ENCODE results near the gene CREB3L1.

Gene CREB3L1, protein sequence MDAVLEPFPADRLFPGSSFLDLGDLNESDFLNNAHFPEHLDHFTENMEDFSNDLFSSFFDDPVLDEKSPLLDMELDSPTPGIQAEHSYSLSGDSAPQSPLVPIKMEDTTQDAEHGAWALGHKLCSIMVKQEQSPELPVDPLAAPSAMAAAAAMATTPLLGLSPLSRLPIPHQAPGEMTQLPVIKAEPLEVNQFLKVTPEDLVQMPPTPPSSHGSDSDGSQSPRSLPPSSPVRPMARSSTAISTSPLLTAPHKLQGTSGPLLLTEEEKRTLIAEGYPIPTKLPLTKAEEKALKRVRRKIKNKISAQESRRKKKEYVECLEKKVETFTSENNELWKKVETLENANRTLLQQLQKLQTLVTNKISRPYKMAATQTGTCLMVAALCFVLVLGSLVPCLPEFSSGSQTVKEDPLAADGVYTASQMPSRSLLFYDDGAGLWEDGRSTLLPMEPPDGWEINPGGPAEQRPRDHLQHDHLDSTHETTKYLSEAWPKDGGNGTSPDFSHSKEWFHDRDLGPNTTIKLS

DNA sequence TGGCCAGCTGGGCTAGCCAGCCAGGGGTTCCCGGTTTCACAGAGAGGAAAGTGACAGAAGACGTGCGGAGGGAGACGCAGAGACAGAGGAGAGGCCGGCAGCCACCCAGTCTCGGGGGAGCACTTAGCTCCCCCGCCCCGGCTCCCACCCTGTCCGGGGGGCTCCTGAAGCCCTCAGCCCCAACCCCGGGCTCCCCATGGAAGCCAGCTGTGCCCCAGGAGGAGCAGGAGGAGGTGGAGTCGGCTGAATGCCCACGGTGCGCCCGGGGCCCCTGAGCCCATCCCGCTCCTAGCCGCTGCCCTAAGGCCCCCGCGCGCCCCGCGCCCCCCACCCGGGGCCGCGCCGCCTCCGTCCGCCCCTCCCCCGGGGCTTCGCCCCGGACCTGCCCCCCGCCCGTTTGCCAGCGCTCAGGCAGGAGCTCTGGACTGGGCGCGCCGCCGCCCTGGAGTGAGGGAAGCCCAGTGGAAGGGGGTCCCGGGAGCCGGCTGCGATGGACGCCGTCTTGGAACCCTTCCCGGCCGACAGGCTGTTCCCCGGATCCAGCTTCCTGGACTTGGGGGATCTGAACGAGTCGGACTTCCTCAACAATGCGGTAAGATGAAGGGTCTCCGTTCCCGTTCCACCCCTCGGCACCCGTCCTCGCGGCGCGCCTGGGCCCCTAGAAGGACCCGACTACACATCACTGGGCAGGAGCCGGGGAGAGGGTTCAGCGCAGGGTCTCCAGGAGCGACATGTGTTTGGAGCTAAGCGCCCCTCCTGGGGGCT, at the start of gene CREB3L1:
CREB3L1 (plus strand) TSS at position 41 of the 765 bp plus-strand sequence; CDS start at position 491, 450 bp downstream.
- no peak for DNase-seq

DNA sequence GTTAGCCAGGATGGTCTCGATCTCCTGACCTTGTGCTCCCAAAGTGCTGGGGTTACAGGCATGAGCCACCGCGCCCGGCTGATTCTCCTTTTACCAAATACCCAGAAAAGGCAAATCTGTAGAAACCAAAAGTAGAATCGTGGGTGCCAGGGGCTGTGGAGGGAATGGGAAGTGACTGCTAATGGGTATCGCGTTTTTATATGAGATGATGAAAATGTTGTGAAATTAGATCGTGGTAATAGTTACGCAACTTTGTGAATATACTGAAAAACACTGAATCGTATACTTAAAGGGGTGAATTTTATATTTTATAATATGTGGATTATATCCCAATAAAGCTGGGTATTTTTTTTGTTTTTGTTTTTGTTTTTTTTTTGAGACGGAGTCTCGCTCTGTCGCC, 48.2 kb upstream of the CREB3L1 start:
- no peak for DNase-seq

- no peak for DNase-seq
Measured at GRCh38 chr11:46234311-46234710, 43.2 kb upstream of the CREB3L1 start.

- no peak for DNase-seq
Measured at GRCh38 chr11:46235777-46236688, 41.4 kb upstream of the CREB3L1 start.

DNA sequence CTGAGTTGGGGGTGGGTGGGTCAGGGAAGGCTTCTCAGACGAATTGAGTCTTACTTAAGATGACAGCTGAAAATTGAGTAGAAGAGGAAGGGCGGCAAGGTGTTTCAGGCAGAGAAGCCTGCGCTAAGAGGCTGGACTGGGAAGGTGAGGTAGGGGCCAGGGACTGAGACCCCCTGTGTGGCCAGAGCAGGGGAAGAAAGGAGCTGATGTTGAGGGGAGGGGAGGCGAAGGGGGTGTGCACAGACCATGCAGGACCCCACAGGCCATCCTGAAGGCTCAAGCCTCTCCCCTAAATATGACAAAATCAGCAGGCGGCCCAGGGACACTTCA, 40.6 kb upstream of the CREB3L1 start:
- no peak for DNase-seq

GRCh38 chr11:46237248-46238077, 40.0 kb upstream of the CREB3L1 start:
- no peak for DNase-seq

DNA sequence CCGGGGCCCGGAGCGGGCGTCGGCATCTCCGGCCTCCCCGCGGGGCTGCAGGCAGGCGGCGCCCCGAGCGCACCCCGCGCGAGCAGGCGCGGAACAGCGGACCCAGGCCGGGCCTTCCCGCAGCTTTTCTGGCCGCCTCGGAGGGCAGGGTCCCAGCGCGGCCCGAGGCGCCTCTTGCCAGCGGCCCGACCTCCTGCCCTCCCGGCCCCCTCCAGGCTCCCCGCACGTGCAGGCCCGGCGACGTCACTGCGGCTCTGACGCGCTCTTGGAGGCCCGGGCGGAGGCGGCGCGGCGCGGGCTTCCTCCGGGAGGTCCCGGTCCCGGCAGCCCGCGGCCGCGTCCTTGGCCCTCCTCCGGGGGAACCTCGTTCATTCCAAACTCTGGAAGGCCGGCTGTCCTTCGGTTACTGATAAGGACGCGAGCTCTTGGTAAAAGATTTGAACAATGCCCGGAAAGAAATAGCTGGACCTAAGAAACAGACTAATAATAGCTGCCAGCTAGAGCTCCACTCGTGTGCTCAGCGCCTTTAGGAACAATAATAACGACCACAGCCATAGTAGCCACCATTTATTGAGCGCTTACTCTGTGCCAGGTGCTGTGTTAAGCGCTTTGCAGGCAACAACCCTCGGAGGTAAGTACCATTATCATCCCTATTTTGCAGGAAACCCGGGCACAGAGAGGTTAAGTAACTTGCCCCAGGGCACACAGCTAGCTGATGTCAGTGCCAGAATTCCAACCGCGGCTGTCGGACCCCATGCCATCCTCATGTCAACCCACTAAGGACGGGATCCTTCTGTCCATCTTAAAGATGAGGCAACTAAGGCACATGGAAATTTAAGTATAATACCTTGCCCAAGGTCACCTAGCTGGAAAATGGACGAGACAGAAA, 39.1 kb upstream of the CREB3L1 start:
- DNase-seq = peak; percentile 9

- peak; percentile 79 for DNase-seq
Measured at GRCh38 chr11:46238967-46239800, 38.3 kb upstream of the CREB3L1 start.

DNA sequence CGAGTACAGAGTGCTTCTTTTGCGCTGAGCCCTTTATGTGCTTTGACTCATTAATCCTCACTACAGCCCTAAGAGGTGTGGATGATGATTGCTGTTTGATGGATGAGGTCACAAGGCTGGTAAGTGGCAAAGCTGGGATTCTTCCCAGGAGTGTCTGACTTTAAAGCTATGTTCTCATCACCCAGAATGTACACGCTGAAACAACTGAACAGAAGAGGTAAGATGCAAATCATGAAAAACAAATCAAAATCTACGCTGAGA, 37.7 kb upstream of the CREB3L1 start:
- DNase-seq = no peak

DNA sequence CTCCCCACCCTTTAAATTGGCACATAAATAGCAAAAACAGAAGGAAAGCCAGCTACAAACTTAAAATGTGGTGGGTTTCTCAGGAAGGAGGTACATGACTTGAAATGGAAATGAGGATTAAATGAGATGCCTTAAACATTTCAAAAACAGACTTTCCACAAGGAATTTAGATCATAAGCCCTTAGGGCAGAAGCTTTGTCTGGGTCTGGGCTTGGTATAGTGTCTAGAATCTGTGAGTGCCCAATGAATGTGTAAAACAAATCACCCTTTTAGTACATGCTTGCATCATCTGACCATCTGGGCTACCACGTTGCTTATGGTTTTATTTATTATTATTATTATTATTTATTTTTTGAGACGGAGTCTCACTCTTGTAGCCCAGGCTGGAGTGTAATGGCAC, 37.1 kb upstream of the CREB3L1 start:
- no peak for DNase-seq

DNA sequence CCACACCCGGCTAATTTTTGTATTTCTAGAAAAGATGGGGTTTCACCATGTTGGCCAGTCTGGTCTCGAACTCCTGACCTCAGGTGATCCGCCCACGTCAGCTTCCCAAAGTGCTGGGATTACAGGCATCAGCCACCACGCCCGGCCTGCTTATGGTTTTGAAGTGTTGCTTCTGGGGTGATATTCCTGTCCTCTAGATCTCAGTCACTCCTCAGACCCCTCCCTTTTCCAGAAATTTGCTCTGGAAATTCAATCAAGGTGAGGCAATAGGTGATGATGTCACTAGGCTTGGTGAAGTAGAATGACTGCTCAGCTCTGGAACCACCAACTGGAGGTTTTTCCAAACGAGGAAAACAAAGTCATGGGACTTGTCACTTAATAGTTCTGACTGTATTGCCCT, 36.6 kb upstream of the CREB3L1 start:
- no peak for DNase-seq

GRCh38 chr11:46242041-46242951, 35.2 kb upstream of the CREB3L1 start:
- no peak for DNase-seq

DNA sequence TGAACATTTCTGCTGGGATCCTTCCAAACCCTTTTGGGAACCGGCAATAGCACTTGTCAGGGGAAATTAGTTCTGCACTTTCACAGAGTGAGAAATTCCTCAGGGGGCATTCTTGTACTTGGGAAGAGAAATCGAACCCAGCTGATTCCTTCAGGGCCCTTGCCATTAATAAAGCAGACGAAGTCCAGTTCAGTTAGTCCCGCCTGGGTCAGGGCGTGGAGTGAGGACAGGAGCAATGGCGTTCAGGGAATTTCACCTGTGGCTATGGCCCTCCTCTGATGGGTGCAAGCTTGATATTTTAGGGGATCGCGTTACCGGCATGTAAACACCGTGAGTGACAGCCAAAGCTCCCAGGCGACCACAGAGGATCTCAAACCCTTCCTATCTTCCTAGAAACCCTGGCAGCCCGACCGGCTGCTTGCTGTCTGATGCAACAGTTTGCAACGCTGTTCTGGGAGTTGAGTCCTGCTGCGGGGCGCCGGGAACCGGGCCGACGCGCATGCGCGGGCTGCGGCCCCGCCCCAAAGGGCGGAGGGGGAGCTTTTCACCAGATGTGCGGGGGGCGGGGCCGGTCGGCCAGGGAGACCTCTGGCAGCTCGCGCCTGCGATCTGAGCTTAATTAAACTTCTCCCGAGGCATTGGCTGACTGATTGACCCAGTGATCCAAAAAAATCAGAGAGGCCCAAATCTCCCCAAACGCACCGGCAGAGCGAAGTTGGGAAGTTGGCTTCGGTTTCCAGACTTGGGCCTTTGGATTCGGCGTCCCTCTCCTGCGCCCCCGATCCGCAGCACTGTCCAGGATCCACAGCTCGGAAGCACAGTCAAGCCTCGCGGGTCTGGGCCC, 34.3 kb upstream of the CREB3L1 start:
- peak; percentile 71 for DNase-seq

- no peak for DNase-seq
Measured at GRCh38 chr11:46243796-46244109, 33.7 kb upstream of the CREB3L1 start.

- no peak for DNase-seq
Measured at GRCh38 chr11:46246521-46246920, 30.9 kb upstream of the CREB3L1 start.

DNA sequence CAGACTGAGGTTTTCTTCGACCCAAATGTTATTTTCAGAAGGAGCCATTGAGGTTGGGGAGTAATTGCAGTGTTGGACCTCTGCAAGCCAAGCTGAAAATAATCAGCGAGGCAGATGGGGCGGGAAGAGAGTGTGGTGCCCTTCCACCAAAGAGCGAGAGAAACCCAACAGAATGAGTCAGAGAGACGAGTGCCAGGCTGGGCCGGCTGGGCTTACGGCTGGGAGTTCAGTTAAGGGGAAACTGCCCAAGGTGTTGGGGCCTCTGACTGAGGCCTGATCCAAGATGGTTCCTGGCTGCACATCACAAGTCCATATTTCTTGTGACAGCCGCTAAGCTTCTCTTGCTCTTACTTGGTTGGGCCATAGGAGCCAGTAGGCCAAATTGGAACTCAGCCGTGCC, 30.4 kb upstream of the CREB3L1 start:
- DNase-seq = no peak

- no peak for DNase-seq
Measured at GRCh38 chr11:46247659-46248058, 29.8 kb upstream of the CREB3L1 start.

DNA sequence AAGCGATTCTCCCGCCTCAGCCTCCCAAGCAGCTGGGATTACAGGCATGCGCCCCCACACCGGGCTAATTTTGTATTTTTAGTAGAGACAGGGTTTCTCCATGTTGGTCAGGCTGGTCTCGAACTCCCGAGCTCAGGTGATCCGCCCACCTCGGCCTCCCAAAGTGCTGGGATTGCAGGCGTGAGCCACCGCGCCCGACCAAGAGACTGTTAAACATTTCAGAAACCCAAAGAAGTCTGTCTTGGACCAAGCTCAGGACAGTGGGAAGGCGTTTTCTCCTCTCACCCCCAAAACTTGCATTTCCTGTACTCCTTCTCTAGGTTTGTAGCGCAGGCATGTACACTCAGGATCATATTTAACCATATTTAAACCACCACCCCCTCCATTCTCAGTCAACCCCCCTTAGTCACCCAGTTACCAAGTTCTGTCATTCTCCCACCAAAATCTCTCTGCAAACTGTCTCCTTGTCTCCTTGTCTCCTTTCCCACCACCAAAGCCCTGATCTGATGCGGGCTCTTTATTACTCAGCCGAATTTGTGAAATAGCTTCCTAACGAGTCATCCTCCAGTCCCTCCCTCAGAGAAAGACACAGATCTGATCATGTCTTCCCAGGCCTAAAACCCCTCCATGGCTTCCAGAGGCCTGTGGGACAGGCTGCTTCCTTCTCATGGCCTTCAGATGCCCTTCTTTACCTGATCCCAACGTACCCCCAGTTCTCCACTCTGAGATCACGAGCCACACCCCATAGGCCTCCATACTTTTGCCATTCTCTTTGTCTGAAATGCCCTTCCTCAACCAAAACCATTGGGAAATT, 29.0 kb upstream of the CREB3L1 start:
- DNase-seq = no peak
